Cardiac fibroblast (primary cell): ENCODE results near the gene PPFIA1.

Experiments used
- DNase-seq, 2 donors: peaks; one replicate each; pipeline versions ENCODE4 v3.0.0 to v3.0.0-alpha.2; 2010; ENCODE audit warnings: low read depth in 2 of 2
- H3K4me3 ChIP-seq, 2 donors: replicated peaks in 1 of 2; 1 replicate in 1 of 2; 2 replicates in 1 of 2; pipeline ENCODE4 v1.5.1; 2011; ENCODE audit warnings: low read depth in 2 of 2, low read length in 2 of 2, mild to moderate bottlenecking in 2 of 2, moderate library complexity in 1 of 2
- CTCF ChIP-seq: IDR thresholded peaks from one replicate; pipeline ENCODE4 v1.5.1; 2011; ENCODE audit warnings: low read depth, mild to moderate bottlenecking, low read length, inconsistent platforms

Gene PPFIA1

GRCh38 chr11:70230151-70230839, 40.2 kb upstream of the PPFIA1 start:
- no peak overlapping the region for H3K4me3 ChIP-seq
- DNase-seq = peak; percentile 26 to 38
- TF ChIP-seq CTCF = no peak

- no peak overlapping the region for H3K4me3 ChIP-seq
- DNase-seq = no peak
- TF ChIP-seq CTCF = no peak
Observed at GRCh38 chr11:70230840-70231710, 39.4 kb upstream of the PPFIA1 start.

GRCh38 chr11:70233034-70233433, 37.5 kb upstream of the PPFIA1 start:
- DNase-seq = no peak
- no peak overlapping the region for H3K4me3 ChIP-seq
- no peak for TF ChIP-seq CTCF

- DNase-seq = peak; percentile 53 to 97
- H3K4me3 ChIP-seq = no peak overlapping the region
- TF ChIP-seq CTCF = no peak
Observed at GRCh38 chr11:70233511-70233934, 37.0 kb upstream of the PPFIA1 start.

- no peak for TF ChIP-seq CTCF
- H3K4me3 ChIP-seq = no peak overlapping the region
- no peak for DNase-seq
Observed at GRCh38 chr11:70233962-70234361, 36.5 kb upstream of the PPFIA1 start.

- TF ChIP-seq CTCF = no peak
- H3K4me3 ChIP-seq = no peak overlapping the region
- DNase-seq = no peak
Observed at GRCh38 chr11:70240337-70240736, 30.2 kb upstream of the PPFIA1 start.
